ENCODE measurements around the gene RHBDF1. TPM values are rescaled to one million over a fixed set of nuclear protein-coding genes. Genes with fewer than 3 reads are reported as not detected.

RHBDF1 gene
- total and polyA plus RNA-seq, 9 of the 15 experiments (the other 6 are each of a cell fraction or from before 2014, with no cell fraction given), result 1.0 to 8.2 (median 4.2) TPM

DNA sequence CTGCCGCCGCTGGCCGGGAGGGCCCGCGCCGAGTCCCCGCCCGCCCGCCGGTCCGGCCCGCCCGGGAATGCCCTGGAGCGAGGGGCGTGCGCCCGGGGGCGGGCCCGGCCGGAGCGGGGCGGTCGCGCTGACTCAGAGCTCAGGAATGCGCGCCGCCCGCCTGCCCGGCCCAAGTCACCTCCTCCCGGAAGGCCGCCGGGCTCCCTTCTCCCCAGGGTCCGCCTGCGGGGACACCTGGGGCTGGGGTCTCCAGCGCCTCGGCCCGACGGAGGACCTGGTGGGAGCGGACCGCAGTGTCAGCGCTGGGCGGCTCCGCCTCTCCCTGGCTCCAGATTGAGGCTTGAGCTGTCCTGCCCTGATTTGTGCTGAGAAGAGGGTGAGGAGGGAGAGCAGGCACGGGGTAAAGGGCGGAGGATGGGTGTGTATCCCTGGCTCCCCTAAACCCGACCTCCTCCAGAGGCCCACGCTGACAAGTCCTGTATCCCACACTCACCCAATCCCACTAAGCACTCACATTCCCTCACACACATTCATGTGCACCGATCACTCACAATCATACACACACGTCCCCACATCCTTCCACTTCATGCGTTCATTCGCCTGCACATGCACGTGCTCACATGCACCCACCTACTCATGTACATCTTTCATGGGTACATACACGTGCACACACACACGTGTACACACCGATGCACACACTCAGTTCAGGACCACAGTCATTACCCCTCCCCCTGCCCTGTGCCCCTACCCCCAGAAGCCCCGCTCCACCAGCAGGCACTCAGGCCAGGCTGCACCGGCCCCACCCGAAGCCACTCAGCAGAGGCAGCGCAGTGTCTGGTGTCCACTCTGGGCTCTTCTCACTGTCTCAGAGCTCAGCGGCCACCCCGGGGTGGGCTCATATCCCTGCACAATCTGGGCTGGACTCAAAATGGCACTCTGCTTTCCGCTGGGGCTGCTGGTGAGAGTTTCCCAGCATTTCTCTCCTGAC, at the start of gene RHBDF1 (continued):
- TF ChIP-seq NR2F6 (CRISPR knock-in tag; IDR thresholded peaks at IDR 0.05) (no peak), SMARCA5 (IDR thresholded peaks at IDR 0.05) (peak; percentile 98), FOXM1 (IDR thresholded peaks at IDR 0.05; ENCODE audit: low read depth) (0 out of 2 replicates have a peak, but pooled peaks have one; percentile 27), FOXM1 (CRISPR knock-in tag; IDR thresholded peaks at IDR 0.05; ENCODE audit: low read depth) (no peak), ZNF583 (CRISPR knock-in tag; IDR thresholded peaks at IDR 0.05) (0 out of 2 replicates have a peak, but pooled peaks have one; percentile 42), HIVEP1 (CRISPR knock-in tag; IDR thresholded peaks at IDR 0.05) (0 out of 2 replicates have a peak, but pooled peaks have one; percentile 37), KLF1 (tag; IDR thresholded peaks at IDR 0.05) (0 out of 2 replicates have a peak, but pooled peaks have one; percentile 54), PTBP1 (IDR thresholded peaks at IDR 0.05; ENCODE audit: low read depth, low read length) (peak; percentile 97), GATAD2B (IDR thresholded peaks at IDR 0.05; ENCODE audit: borderline replicate concordance) (peak; percentile 77; the same call in 1 of the 2 replicates), CXXC5 (CRISPR knock-in tag; IDR thresholded peaks at IDR 0.05) (peak; percentile 81), HMGN3 (IDR thresholded peaks at IDR 0.05; ENCODE audit: borderline replicate concordance, extremely low read depth, insufficient read length, low read depth, low read length) (peak; percentile 30), MYNN (IDR thresholded peaks at IDR 0.05) (no peak), MYNN (CRISPR knock-in tag; IDR thresholded peaks at IDR 0.05) (no peak), CTBP1 (IDR thresholded peaks at IDR 0.05; ENCODE audit: borderline replicate concordance) (peak; percentile 74), MTA3 (IDR thresholded peaks at IDR 0.05; ENCODE audit: borderline replicate concordance) (peak; percentile 75), FOXP1 (CRISPR knock-in tag; IDR thresholded peaks at IDR 0.05) (0 out of 2 replicates have a peak, but pooled peaks have one; percentile 41), ZNF197 (CRISPR knock-in tag; IDR thresholded peaks at IDR 0.05; ENCODE audit: low read depth) (no peak), CC2D1A (IDR thresholded peaks at IDR 0.05) (no peak), RBM25 (IDR thresholded peaks at IDR 0.05; ENCODE audit: low read depth, low read length, severe bottlenecking) (peak; percentile 100), GATAD2A (IDR thresholded peaks at IDR 0.05) (0 out of 2 replicates have a peak, but pooled peaks have one; percentile 31), FOSL1 (tag; conservative IDR thresholded peaks at IDR 0.05) (peak; percentile 98)
- TF ChIP-seq, protein P1, sequence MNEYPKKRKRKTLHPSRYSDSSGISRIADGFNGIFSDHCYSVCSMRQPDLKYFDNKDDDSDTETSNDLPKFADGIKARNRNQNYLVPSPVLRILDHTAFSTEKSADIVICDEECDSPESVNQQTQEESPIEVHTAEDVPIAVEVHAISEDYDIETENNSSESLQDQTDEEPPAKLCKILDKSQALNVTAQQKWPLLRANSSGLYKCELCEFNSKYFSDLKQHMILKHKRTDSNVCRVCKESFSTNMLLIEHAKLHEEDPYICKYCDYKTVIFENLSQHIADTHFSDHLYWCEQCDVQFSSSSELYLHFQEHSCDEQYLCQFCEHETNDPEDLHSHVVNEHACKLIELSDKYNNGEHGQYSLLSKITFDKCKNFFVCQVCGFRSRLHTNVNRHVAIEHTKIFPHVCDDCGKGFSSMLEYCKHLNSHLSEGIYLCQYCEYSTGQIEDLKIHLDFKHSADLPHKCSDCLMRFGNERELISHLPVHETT (CRISPR knock-in tag; conservative IDR thresholded peaks at IDR 0.05 in 1 of 2, IDR thresholded peaks at IDR 0.05 in 1 of 2), result 0 out of 4 replicates have a peak, but pooled peaks of 1 of the 2 experiments have one; percentile 44
- TF ChIP-seq, protein P2, sequence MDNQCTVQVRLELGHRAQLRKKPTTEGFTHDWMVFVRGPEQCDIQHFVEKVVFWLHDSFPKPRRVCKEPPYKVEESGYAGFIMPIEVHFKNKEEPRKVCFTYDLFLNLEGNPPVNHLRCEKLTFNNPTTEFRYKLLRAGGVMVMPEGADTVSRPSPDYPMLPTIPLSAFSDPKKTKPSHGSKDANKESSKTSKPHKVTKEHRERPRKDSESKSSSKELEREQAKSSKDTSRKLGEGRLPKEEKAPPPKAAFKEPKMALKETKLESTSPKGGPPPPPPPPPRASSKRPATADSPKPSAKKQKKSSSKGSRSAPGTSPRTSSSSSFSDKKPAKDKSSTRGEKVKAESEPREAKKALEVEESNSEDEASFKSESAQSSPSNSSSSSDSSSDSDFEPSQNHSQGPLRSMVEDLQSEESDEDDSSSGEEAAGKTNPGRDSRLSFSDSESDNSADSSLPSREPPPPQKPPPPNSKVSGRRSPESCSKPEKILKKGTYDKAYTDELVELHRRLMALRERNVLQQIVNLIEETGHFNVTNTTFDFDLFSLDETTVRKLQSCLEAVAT (IDR thresholded peaks at IDR 0.05), result 0 out of 4 replicates have a peak, but pooled peaks of 1 of the 2 experiments have one; percentile 29
- TF ChIP-seq, protein P3, sequence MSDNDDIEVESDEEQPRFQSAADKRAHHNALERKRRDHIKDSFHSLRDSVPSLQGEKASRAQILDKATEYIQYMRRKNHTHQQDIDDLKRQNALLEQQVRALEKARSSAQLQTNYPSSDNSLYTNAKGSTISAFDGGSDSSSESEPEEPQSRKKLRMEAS (CRISPR knock-in tag; IDR thresholded peaks at IDR 0.05), result peak; percentile 55; the same call in 1 of the 2 replicates
- TF ChIP-seq, protein P4, sequence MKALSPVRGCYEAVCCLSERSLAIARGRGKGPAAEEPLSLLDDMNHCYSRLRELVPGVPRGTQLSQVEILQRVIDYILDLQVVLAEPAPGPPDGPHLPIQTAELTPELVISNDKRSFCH (CRISPR knock-in tag; IDR thresholded peaks at IDR 0.05), result no peak
- TF ChIP-seq, protein P4 (tag; IDR thresholded peaks at IDR 0.05), result 0 out of 2 replicates have a peak, but pooled peaks have one; percentile 26
